GM21717 (cell line): ENCODE measurements around the gene CAB39.

Source experiments
- ATAC-seq: cut with Tn5 transposase; IDR thresholded peaks from one replicate; pipeline ENCODE4 v1.9.1; 2021; ENCODE audit warnings: mild to moderate bottlenecking, moderate library complexity; ENCODE audit not compliant: unreplicated experiment

CAB39 gene

GRCh38 chr2:230849633-230850357, 137.2 kb downstream of the CAB39 start:
- ATAC-seq = no peak

- no peak for ATAC-seq
These were observed 137.7 kb downstream of the CAB39 start for GRCh38 chr2:230850358-230850658.

DNA sequence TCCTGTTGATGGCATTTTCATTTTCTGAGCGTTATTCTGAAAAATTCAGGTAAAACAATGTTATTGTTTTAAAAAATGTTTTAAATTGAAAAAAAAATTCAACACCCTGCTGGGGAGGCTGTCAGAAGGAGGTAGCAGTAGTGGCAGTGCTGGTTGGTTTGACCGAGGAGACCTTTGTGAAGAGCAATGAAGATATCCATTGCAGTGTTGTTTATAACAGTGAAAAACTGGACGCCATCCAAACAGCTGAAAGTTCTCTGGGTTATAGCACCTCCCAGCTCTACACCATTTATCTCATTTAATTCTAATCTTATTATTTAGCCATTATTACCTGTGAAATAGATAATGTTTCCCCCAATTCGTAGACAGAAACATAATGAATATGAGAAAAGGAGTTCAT, 139.5 kb downstream of the CAB39 start:
- ATAC-seq = no peak

DNA sequence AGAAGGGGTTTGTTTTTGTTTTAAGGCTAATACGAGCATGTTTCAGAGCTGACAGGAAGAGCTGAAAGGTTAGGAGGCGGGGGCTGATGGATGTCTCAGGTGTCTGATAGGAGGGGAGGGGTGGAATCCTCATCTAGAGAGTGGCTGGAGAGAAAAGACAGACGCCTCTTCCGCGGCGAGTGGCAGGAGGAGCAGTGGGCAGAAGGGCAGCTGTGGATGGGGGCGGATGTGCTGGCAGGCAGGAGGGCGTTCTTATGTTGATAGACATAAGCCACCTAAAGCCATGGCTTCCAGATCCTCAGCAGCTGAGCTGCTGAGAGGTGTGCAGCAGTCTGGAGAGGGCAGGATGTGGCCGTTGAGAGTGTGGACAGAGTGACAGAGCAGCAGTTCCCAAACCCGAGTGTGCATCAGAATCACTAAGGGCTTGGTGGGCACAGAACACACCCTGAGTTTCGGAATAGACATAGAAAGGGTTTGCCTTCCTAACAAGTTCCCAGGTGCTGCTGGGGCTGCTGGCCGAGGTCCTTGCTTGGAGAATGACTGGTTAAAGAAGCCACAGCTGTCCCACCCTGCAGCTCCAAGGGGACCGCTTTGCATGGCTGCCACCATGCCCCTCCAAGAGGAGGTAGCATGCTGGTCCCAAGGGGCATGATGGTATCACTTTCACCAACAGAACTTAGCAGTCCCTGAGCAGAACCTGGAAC, 149.1 kb downstream of the CAB39 start:
- no peak for ATAC-seq

GRCh38 chr2:230862292-230862691, 149.7 kb downstream of the CAB39 start:
- ATAC-seq = no peak

DNA sequence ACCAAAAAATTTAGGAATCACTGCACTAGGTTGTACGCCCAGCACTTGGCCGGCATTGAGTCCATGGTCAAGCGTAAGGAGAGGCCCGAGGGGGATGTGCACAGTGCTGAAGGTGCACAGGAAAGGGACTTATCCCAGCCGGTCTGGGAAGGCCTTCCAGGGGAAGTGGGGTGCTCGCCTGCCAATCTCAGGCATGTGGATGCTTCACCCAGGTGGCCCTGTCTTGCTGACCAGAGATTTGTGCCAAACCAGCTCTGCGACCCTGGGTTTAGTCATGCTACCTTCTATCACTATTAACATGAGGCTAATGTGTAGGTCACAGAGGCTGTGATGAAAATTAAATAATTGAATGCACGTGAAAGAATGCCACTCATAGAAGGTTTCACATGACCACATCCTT, 150.4 kb downstream of the CAB39 start:
- ATAC-seq = no peak

DNA sequence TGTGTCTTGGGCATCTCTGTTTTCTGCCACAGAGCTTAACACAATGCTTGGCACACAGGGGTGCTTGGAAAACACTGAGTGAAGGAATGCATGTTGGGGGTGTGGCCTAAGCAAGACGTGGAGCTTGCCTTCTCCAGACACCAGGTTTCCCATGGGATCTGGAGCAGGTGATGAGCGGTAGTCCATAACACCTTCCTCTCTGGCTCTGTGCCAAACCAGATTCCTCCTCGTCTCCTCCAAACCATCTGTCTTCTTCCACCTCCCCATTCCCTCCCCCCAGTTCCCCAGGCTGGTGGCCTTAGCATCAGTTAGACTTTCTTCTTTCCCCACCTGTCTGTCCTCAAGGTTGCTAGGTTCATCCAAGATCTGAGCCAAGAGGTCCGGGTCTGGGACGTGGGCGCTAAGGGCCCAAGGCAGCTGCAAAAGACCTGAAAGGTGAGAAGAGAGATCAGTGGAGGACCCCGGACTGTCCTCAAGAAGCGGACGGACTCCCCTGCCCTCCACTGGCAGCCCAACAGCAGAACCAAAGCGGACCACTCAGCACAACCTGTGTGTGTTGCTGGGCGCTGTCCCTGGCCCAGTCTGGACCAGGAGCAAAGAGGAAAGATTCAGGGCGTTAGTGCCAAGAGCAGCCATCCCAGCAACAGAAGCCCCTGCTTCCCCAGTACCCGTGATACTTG, 150.9 kb downstream of the CAB39 start:
- ATAC-seq = no peak

GRCh38 chr2:230864122-230864604, 151.5 kb downstream of the CAB39 start:
- no peak for ATAC-seq

- ATAC-seq = peak; percentile 64
These were observed 152.1 kb downstream of the CAB39 start, which contains the start of gene ITM2C for GRCh38 chr2:230864605-230865306. Gene ITM2C, plus strand, starts transcription at chr2:230864942. Its CDS starts 84 bp downstream, at chr2:230865026.

DNA sequence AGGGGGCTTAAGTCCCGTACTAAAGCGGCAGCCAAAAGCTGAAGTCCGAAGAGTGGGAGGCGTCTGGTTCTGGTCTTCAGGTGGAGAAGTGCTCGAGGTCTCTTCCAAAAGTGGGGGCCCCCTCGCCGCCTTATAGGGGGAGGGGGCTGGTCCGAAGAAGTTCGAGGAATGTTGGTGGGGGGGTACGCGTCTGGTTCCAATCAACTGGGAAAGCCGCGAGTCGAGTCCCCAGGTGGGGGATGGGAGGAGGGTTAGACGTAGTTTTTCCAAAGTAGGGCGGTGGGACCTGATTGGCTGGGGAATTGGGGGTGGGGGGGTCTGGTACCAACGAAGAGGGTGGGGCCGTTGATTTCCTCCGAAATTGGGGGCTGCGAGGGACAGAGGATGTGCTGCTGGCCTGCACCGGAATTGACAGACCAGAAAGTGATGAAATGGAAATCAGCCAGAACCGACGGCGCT, 152.7 kb downstream of the CAB39 start:
- no peak for ATAC-seq

DNA sequence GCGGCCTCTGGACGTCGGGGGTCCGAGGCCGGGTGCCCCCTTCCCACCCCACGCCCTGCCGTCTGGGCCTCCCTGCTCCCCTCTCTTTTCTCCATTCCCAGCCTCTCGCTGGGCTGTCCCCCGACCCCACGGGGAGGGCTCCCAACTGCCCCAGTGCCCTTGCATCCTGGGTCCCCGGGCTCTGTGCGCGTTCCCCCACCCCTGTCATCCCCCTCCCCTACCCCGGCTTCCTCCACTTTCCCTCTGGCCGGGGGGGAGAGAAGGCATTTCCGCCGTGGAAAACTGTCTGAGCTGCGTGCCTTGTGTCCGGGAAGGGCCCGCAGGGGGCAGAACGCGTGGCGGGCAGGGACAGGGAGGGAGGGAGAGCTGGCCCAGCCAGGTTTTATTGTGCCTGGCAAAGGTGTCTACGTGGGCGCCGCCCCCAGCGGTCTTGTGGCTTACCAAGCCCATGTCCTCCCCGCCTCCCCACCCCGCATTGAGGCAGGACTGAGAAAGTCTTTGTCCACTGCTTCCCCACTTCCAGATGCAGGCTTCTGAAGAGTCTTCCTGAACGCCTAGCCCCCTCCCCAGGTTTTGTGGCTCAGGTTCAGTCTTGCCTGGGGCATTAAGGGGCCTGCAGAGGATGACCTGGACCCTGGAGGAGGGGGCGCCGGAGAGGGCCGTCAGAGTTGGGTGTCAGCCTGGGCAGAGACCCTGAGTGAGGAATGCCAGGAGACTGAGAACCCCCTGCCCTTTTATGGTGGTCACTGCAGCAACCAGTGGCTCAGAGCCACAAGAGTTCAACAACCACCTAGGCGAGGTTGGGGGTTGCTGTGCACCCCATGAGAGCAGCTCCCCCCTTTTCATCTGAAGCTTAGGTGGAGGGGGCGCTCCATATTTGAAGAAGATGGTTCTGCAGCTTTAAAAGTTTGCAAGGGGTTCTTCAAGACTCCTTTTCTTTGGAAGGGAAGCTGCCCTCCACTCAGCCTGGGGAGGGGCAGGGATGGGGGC, 153.4 kb downstream of the CAB39 start:
- ATAC-seq = no peak

GRCh38 chr2:230866756-230867523, 154.3 kb downstream of the CAB39 start:
- no peak for ATAC-seq

GRCh38 chr2:230868161-230868946, 155.7 kb downstream of the CAB39 start:
- no peak for ATAC-seq

GRCh38 chr2:230868947-230869913, 156.6 kb downstream of the CAB39 start:
- no peak for ATAC-seq

GRCh38 chr2:230869914-230870543, 157.4 kb downstream of the CAB39 start:
- ATAC-seq = no peak
